IPS-20b (cell line): ENCODE measurements around the gene NR2F1.
A peak's percentile ranks its signal among the peaks of the same experiment; 100 is the strongest.

Source experiments
- H3K27ac ChIP-seq: one replicate; pipeline ENCODE4 v1.5.1; 2013; ENCODE audit warnings: low read length
- H3K27me3 ChIP-seq: 2 replicates; pipeline ENCODE4 v1.6.1; 2013; ENCODE audit warnings: mild to moderate bottlenecking, low read length, inconsistent platforms; ENCODE audit not compliant: insufficient read depth
- H3K36me3 ChIP-seq: 2 replicates; pipeline ENCODE4 v1.6.1; 2013; ENCODE audit warnings: low read depth, mild to moderate bottlenecking, inconsistent platforms, low read length, moderate library complexity; ENCODE audit not compliant: insufficient read depth
- H3K4me1 ChIP-seq: 2 replicates; pipeline ENCODE4 v1.6.1; 2013; ENCODE audit warnings: mild to moderate bottlenecking, control low read depth, inconsistent platforms, low read length, moderate library complexity; ENCODE audit not compliant: insufficient read depth
- H3K4me3 ChIP-seq: 2 replicates; pipeline ENCODE4 v1.5.1; 2013; ENCODE audit warnings: mild to moderate bottlenecking, low read length, inconsistent platforms
- H3K9ac ChIP-seq: 2 replicates; pipeline ENCODE4 v1.6.1; 2013; ENCODE audit warnings: low read depth, mild to moderate bottlenecking, inconsistent platforms, low read length, moderate library complexity
- H3K9me3 ChIP-seq: 2 replicates; pipeline ENCODE4 v1.6.1; 2013; ENCODE audit warnings: mild to moderate bottlenecking, low read depth, low read length, inconsistent platforms; ENCODE audit not compliant: insufficient read depth

NR2F1 gene

DNA sequence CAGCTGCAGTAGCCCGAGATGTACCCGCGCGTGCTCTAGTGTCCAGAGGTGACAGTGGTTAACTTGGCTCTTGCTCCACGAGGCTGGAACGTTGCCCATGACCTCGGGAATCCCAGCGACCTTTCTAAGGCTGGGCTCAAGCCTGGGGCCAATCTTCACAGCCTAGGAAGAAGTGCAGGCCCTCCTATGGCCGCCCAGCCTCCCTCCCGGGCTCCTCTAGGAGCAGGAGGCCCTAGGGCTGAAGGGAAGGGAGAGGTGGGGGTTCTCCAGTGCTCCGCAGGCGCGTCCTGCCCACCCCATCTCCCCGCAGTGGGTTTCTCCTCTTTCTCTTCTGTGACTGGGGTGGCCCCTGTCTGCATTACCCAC is 13.3 kb downstream of the NR2F1 start:
- H3K4me3 ChIP-seq, result peak overlapping the region; percentile 15; the same call in 1 of the 2 replicates
- H3K27ac ChIP-seq, result no peak overlapping the region
- H3K9ac ChIP-seq, result no peak overlapping the region
- peaks cover 9% of the 10 kb centered on the region; the same call in 1 of the 2 replicates for H3K4me1 ChIP-seq
- H3K9me3 ChIP-seq, result peaks cover 6% of the 10 kb centered on the region; the same call in 1 of the 2 replicates
- no peaks in the 10 kb centered on the region for H3K36me3 ChIP-seq
- peaks cover 100% of the 10 kb centered on the region for H3K27me3 ChIP-seq

DNA sequence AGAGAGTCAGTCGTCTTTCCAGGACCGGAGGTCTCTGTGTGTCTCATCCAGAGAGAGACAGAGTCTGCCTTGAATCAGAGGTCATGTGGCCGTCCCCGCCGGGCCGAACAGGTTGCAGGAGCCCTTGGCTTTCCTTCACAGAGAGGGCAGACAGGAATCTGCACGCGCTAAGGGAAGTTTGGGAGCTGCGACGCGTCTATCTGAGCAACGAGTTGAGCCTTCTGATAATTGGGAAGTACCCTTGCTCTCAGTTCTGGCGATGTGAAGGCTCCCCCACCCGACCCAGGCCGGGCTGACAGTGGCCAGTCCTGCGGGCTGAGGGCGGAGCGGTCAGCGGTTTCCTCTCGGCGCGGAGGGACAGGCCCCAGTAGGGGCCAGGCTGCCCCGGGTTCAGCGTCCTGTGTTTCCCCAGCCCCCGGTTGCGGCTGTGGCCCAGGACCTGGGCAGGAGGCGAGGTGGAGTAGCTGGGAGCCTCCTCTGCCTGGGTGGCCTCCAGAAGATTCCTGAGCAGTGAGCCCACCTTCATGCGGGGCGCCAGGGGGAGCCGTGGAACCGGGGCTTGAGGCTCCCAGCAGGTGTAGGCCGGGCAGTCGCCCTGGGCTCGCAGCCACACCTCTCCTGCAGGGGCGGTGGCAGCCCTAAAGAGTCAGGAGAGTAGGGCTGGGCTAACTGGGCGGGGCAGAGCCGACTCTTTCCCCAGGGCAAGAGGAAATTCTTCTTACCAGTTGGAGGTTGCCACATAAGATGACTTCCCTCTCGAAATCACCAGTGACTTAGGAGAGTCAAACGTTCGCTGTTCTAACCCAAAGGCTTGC is 13.9 kb downstream of the NR2F1 start:
- Histone ChIP-seq H3K36me3 (no peaks in the 10 kb centered on the region), H3K4me3 (no peak overlapping the region; the same call in 1 of the 2 replicates), H3K9me3 (peaks cover 6% of the 10 kb centered on the region; the same call in 1 of the 2 replicates), H3K4me1 (peaks cover 9% of the 10 kb centered on the region; the same call in 1 of the 2 replicates), H3K27me3 (peaks cover 100% of the 10 kb centered on the region), H3K9ac (no peak overlapping the region), H3K27ac (no peak overlapping the region)

DNA sequence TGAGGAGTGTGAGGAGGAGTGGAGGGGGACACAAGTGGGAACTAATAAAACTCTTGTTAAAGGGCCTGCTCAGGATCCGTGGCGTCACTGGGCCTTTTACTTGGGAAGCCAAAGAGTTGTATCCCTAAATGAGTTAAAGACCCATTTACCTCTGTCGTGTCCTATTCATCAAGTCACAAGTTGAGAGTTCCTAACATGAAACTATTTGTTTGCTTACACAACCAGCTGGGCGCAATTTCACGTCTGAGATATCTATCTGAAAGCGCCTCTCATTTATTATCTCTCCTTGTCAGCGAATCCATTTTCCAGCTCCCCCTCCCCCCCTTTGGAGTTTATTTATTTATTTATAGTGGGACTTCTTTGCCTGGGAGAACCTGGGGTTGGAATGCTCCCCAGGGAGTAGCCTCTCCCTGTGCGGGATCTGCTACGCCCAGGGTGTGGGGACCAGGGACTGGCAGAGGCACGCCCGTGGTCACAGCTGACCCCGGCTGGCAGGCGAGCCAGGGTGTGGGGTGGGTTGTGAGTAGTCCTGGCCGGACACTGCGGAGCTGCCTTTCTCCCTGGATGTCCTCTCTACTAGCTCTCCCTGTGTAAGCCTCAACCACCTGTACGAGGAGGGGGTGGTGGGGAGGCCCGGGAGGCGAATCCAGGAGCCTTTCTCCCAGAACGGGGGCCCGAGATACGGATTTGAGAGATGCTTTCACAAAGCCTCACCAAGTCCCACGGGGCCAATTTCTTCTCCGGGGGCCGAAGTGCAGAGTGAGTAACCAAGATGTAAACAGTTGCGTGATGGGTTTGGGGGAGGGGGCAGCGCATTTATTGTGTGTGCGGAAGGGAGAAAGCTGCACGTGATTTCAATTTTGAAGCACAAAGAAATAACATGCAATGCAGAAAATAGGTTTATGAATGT is 15.3 kb downstream of the NR2F1 start:
- Histone ChIP-seq H3K27ac (no peak overlapping the region), H3K4me1 (peaks cover 15% of the 10 kb centered on the region; the same call in 1 of the 2 replicates), H3K9me3 (peaks cover 6% of the 10 kb centered on the region; the same call in 1 of the 2 replicates), H3K9ac (no peak overlapping the region), H3K4me3 (no peak overlapping the region), H3K36me3 (no peaks in the 10 kb centered on the region), H3K27me3 (peaks cover 100% of the 10 kb centered on the region)

DNA sequence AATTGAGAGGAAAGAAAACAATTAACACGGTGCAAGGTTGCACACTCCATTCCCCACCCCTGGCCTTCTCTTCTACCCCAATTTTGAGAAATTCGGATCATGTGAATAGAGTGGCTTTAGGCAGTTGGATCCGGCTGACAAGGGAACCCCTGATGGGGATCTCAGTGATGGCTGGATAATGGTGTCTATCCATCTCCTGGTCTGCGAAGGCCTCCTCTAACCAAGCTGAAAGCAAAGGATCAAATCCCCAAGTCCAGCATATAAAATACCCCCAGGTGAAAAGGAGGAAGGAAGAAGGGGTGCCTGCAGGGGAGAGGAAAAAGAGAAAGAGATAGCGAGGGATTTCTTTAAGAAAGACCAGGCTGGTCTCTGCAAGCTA is 16.0 kb downstream of the NR2F1 start:
- H3K27ac ChIP-seq, result no peak overlapping the region
- peaks cover 100% of the 10 kb centered on the region for H3K27me3 ChIP-seq
- H3K4me3 ChIP-seq, result no peak overlapping the region

DNA sequence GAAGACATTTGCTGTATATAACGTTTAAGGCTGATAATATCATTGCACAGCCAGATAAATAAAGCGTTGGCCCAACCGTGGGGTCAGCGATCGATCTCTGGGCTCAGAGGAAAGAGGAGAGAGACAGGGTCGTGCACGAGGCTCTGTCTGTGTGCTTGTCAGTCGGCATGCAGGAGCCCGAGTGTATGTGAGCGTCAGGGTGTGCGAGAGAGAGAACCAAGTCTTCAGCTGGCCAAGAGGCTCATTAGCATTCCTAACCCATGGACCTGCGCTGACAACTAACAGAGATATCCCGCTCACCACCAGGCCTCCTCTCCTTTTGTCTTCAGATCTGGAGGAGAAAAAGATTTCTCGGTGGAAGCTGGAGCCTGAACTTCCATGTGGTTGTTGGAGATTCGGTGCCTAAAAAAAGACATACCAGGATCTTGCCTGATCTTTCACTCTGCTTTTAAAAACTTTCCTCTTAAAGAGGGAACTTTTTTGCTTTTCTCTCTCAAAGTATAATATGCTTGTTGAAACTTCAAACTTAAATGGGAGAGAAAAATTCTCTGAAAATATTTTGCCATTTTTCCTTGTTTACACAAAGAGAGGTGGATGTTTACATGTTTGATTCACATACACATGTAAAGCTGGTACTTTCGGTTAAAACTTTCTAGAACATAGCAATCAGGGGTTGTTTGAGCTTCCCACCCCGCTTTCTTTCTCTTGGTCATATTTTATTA is 16.5 kb downstream of the NR2F1 start:
- H3K9me3 ChIP-seq, result peaks cover 6% of the 10 kb centered on the region; the same call in 1 of the 2 replicates
- no peak overlapping the region for H3K9ac ChIP-seq
- peaks cover 15% of the 10 kb centered on the region; the same call in 1 of the 2 replicates for H3K4me1 ChIP-seq
- no peaks in the 10 kb centered on the region for H3K36me3 ChIP-seq
- no peak overlapping the region for H3K27ac ChIP-seq
- peaks cover 100% of the 10 kb centered on the region for H3K27me3 ChIP-seq
- no peak overlapping the region for H3K4me3 ChIP-seq

More for the DNA sequence above, 16.0 kb downstream of the NR2F1 start:
- H3K9me3 ChIP-seq, result peaks cover 6% of the 10 kb centered on the region; the same call in 1 of the 2 replicates
- peaks cover 15% of the 10 kb centered on the region; the same call in 1 of the 2 replicates for H3K4me1 ChIP-seq
- H3K36me3 ChIP-seq, result no peaks in the 10 kb centered on the region
- no peak overlapping the region for H3K9ac ChIP-seq

DNA sequence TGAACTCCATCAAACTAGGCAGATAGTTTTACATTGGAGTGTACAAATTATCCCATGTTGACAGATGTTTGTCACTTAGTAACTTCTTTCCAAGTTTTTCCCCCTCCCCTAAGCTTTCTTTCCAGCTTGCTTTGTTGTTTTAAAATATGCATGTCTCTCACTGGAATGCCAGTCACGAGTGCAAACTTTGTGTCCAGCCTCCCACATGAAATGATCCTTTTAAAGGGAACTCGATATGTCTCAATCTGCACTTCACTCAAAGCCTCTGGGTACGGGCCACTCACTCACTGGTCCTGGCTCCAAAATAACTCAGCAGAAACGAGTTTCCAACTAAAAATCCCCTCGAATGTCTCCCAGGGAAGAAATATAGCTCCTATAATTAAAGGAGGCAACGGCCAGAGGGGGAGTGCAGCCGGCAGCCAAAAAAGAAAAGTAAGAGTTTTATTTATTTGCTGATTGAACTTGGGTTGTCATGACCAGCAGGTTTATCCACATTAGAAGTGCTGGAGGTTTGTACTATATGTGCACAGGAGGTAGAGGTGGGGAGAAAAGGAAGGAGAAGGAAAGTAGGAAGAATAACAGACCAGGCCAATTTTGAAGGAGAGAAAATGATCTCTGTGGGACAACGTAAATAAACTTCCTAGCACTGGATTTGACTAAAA is 17.5 kb downstream of the NR2F1 start:
- H3K27ac ChIP-seq, result no peak overlapping the region
- peaks cover 100% of the 10 kb centered on the region for H3K27me3 ChIP-seq
- no peaks in the 10 kb centered on the region for H3K36me3 ChIP-seq
- H3K9ac ChIP-seq, result no peak overlapping the region
- no peak overlapping the region for H3K4me3 ChIP-seq
- H3K9me3 ChIP-seq, result peaks cover 6% of the 10 kb centered on the region; the same call in 1 of the 2 replicates
- peaks cover 15% of the 10 kb centered on the region; the same call in 1 of the 2 replicates for H3K4me1 ChIP-seq

DNA sequence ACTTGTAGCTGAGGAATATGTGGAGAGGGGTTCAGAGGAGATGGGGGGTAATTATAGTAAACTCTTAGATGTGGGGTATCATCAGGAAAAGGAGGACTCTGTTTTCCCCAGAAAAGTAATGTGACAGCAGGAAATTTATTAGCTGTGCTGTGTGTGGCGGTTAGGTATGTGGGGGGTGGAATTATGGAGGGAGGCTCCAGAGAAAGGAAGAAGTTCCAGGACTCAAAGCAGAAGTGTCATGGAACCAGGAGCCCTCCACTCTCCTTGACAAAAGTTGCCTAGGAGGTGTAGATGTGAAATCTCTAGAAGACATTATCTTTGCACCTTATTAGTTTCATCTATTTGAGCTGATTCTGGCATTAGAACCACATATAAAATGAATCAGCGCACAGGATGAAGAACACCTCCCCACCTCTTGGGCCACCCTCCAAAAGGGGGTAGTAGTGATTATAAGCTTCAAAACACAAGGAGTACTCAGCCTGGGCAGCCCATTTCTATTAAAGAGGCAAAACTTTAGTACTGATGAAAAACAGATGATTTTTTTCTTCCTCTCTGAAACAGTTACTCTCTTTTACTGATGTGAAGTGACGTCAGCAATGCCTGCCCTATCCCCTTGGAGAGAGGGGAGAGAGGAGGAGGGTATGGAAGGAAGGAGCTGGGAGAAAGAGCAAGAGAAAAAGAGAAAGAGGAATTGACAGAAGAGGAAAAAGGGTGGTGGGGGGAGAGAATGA is 18.2 kb downstream of the NR2F1 start:
- no peak overlapping the region for H3K27ac ChIP-seq
- H3K27me3 ChIP-seq, result peaks cover 100% of the 10 kb centered on the region
- H3K36me3 ChIP-seq, result no peaks in the 10 kb centered on the region
- peaks cover 15% of the 10 kb centered on the region; the same call in 1 of the 2 replicates for H3K4me1 ChIP-seq
- H3K9ac ChIP-seq, result no peak overlapping the region
- peaks cover 6% of the 10 kb centered on the region; the same call in 1 of the 2 replicates for H3K9me3 ChIP-seq
- no peak overlapping the region for H3K4me3 ChIP-seq

DNA sequence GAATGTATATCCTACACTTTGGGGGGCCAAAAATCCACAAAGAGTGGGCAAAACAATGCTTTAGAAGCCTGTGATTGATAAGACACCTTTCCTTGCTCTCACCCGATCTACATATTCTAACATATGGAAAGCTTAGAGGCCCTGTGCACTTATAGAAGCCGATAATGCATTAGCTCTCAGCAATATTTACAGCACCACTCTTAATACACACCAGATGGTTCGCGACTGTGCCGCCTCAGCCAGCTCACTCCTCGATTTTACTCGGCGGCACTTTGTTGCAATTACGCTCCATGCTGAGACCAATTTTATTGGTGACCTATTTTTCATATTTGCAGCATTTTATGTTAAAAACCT is 18.8 kb downstream of the NR2F1 start:
- H3K27me3 ChIP-seq, result peaks cover 100% of the 10 kb centered on the region

DNA sequence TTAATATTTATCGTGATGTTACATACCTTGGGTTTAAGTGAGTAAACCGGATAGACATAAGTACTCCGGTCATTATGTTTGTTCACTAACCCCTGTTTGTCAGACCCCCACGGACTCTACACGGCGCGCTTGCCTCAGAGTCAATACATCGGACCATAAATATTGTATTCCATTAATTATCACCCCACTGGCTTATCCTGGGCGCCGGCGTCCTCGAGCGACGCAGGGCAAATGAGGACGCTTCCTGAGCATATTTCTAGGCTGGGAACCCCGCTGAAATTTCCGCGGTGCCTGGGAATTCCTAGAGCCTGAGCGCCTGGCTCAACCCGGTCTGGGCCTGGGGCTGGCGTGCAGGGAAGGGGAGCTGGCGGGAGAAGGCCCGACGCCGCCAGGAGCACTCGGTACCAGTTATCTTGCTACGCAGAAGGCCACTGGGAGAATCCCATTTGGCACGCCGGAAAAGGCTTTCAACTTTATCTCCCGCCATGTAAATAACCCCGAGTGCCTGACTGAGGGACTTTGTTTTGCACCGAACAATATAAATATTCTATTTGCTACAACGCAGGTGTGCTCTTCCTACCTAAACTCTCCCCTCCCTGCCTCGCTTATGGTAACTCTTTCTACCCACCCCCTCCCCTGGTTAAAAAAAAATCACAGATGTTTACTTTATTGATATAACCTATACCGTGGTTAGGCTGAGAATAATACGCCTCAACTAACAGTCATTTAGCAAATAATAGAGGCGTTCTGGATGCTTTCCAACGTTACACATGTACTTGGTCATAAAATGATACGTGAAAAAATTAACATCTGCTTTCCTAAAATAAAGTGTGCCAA is 19.4 kb downstream of the NR2F1 start:
- Histone ChIP-seq H3K4me3 (peak overlapping the region; percentile 20; the same call in 1 of the 2 replicates), H3K27me3 (peaks cover 100% of the 10 kb centered on the region), H3K9me3 (peaks cover 5% of the 10 kb centered on the region; the same call in 1 of the 2 replicates), H3K27ac (no peak overlapping the region), H3K36me3 (no peaks in the 10 kb centered on the region), H3K9ac (no peak overlapping the region), H3K4me1 (peaks cover 12% of the 10 kb centered on the region; the same call in 1 of the 2 replicates)

More for the DNA sequence above, 18.8 kb downstream of the NR2F1 start:
- Histone ChIP-seq H3K36me3 (no peaks in the 10 kb centered on the region), H3K27ac (no peak overlapping the region), H3K4me3 (peak overlapping the region; percentile 20; the same call in 1 of the 2 replicates), H3K9me3 (peaks cover 6% of the 10 kb centered on the region; the same call in 1 of the 2 replicates), H3K9ac (no peak overlapping the region), H3K4me1 (peaks cover 15% of the 10 kb centered on the region; the same call in 1 of the 2 replicates)
